Muscle layer of colon (tissue), 2 donors: ENCODE measurements around the gene RWDD1.
A peak's percentile ranks its signal among the peaks of the same experiment; 100 is the strongest.

Source experiments
- H3K27ac ChIP-seq: one replicate; pipeline ENCODE4 v1.7.0; 2013; ENCODE audit warnings: low read depth, mild to moderate bottlenecking, low read length, moderate library complexity
- H3K27me3 ChIP-seq, 2 donors: one replicate each; pipeline ENCODE4 v1.7.0; 2013; ENCODE audit warnings: low read length in 2 of 2, mild to moderate bottlenecking in 2 of 2; ENCODE audit not compliant: insufficient read depth in 2 of 2, control insufficient read depth in 1 of 2
- H3K36me3 ChIP-seq: one replicate; pipeline ENCODE4 v1.7.0; 2013; ENCODE audit warnings: mild to moderate bottlenecking, low read length; ENCODE audit not compliant: insufficient read depth
- H3K4me1 ChIP-seq: one replicate; pipeline ENCODE4 v1.7.0; 2013; ENCODE audit warnings: mild to moderate bottlenecking, low read length; ENCODE audit not compliant: insufficient read depth
- H3K4me3 ChIP-seq, 2 donors: one replicate each; pipeline ENCODE4 v1.7.0; 2013; ENCODE audit warnings: low read length in 2 of 2, low read depth in 1 of 2, mild to moderate bottlenecking in 1 of 2, moderate library complexity in 1 of 2
- H3K9ac ChIP-seq: one replicate; pipeline ENCODE4 v1.7.0; 2013; ENCODE audit warnings: low read length
- H3K9me3 ChIP-seq: one replicate; pipeline ENCODE4 v1.7.0; 2013; ENCODE audit warnings: mild to moderate bottlenecking, low read length
- donor health status: abdominal sarcoma.
- donor health status: Adenocarcinoma of cecum.

The RWDD1 gene, protein sequence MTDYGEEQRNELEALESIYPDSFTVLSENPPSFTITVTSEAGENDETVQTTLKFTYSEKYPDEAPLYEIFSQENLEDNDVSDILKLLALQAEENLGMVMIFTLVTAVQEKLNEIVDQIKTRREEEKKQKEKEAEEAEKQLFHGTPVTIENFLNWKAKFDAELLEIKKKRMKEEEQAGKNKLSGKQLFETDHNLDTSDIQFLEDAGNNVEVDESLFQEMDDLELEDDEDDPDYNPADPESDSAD

DNA sequence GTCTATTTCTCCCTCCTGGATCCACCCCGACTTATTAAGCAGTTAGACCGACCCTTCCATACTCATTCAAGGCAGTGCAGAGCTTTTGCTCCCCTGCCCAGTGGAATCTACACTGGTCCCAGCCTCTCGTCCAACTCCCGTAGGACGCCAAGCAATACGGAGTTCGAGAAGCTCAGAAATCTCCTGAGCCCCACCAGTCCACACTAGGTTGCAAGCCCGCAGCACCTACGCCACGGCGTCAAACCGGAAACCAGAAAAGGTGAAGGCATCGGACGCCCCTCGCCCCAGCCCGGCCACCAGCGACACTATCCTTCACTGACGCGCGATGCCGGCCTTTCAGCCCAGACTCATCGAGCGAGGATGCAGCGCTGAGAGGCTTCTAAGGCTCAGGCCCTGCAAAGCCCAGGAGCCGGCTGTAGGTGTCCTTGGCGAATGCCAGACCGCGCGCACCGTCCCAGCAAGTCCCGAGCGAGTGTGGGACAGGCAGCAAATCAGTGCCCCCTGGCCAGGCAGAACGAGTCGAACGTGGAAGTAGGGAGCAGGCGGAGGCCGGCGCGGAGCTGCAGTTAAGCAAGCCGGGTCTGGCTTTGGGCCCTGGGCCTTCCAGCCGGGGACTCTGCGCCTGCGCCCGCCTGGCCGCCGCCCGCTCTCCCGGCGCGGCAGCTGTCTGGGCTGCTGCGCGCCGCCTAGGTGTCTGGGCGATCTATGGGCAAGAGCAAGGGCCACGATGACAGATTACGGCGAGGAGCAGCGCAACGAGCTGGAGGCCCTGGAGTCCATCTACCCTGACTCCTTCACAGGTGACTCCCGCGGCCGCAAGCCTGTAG is at the start of gene RWDD1:
Gene RWDD1 (plus strand): TSS at position 649 of the 827 bp plus-strand sequence. CDS start 79 bp downstream, at position 728.
- Histone ChIP-seq H3K36me3 (no peaks in the 10 kb centered on the region), H3K4me1 (peaks cover 24% of the 10 kb centered on the region), H3K9me3 (no peaks in the 10 kb centered on the region), H3K27ac (peak within 1 kb of the TSS; percentile 80), H3K9ac (peak within 1 kb of the TSS; percentile 78), H3K4me3 (peak within 1 kb of the TSS; percentile 86 to 89), H3K27me3 (no peaks in the 10 kb centered on the region)

DNA sequence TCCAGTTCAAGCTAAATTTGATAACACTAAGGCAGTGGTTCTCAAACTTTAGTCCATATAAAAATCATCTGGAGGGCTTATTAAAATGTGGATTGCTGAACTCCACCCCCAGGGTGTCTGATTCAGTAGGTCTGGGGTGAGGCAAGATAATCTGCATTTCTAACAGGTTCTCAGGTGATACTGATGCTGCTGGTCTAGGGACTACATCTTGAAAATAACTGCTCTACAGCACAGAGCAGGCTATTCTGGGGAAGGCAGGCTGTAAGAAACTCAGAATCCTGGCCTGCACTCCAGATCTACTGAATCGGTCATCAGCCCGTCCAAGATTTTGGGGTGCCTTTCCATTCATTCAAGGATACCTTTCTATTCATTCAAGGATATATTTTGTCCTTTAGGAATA is 48.4 kb upstream of the RWDD1 start:
- H3K4me1 ChIP-seq, result no peaks in the 10 kb centered on the region
- no peaks in the 10 kb centered on the region for H3K27me3 ChIP-seq
- no peak overlapping the region for H3K27ac ChIP-seq
- H3K9ac ChIP-seq, result no peak overlapping the region
- no peaks in the 10 kb centered on the region for H3K36me3 ChIP-seq
- H3K9me3 ChIP-seq, result no peaks in the 10 kb centered on the region
- no peak overlapping the region for H3K4me3 ChIP-seq

DNA sequence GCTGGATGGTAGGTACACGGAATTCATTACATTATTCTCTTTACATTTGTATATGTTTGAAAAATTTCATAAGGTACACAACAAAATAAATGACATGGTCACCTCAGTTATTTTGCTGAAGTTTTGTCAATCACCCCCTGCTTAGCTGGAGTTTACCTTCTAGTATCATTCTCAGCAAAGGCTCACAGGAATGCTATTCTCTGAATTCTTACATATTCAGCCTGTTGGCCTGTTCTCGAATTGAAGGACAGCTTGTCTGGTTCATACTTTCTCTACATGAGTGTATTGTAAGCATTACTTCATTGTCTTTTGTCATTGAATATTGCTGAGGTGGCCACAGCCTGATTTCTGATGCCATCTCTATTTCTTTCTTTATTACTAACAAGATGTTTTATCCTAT is 47.1 kb upstream of the RWDD1 start:
- Histone ChIP-seq H3K9me3 (no peaks in the 10 kb centered on the region), H3K4me1 (no peaks in the 10 kb centered on the region), H3K36me3 (no peaks in the 10 kb centered on the region), H3K9ac (no peak overlapping the region), H3K4me3 (no peak overlapping the region), H3K27me3 (no peaks in the 10 kb centered on the region), H3K27ac (no peak overlapping the region)

DNA sequence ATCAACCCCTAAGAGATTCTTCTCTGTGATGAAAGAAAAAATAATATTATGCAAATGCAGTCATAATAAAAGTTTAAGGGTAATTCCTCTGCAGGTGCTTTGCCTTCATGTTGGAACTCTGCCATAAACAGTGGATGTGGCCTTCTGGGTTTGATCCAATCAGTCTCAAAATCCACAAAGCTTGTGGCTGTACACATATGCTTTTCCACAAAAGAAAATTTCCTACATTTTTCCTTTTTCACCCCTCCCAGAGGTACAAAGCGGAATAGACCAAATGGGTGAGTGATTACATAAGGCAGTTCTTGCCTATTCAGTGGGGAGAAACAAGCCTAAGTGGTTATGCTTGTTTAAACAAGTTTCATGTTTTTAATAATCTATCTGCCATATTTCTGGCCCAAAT is 43.2 kb upstream of the RWDD1 start:
- Histone ChIP-seq H3K4me3 (no peak overlapping the region), H3K27me3 (no peaks in the 10 kb centered on the region), H3K4me1 (no peaks in the 10 kb centered on the region), H3K9me3 (no peaks in the 10 kb centered on the region), H3K36me3 (no peaks in the 10 kb centered on the region), H3K27ac (no peak overlapping the region), H3K9ac (no peak overlapping the region)

DNA sequence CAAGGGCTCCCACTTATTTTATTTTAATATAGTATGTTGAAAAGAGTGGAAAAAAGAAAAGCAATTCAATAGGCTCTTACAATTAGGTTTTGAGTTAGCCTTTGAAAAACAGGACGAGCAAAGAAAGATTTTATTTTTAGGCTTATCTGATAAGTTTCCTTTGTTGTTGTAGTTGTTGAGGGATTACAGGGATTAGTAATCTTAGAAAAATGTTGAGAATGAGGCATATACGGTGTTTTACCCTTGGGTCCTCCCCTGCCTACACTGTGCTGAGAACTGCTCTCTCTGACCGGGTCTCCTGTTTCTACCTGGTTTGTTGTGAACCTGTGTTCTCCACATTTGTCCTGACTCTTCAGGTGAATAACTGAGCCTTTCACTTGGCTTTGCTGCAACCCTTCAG is 42.5 kb upstream of the RWDD1 start:
- Histone ChIP-seq H3K36me3 (no peaks in the 10 kb centered on the region), H3K27ac (no peak overlapping the region), H3K4me1 (no peaks in the 10 kb centered on the region), H3K9me3 (no peaks in the 10 kb centered on the region), H3K27me3 (no peaks in the 10 kb centered on the region), H3K4me3 (no peak overlapping the region), H3K9ac (no peak overlapping the region)

DNA sequence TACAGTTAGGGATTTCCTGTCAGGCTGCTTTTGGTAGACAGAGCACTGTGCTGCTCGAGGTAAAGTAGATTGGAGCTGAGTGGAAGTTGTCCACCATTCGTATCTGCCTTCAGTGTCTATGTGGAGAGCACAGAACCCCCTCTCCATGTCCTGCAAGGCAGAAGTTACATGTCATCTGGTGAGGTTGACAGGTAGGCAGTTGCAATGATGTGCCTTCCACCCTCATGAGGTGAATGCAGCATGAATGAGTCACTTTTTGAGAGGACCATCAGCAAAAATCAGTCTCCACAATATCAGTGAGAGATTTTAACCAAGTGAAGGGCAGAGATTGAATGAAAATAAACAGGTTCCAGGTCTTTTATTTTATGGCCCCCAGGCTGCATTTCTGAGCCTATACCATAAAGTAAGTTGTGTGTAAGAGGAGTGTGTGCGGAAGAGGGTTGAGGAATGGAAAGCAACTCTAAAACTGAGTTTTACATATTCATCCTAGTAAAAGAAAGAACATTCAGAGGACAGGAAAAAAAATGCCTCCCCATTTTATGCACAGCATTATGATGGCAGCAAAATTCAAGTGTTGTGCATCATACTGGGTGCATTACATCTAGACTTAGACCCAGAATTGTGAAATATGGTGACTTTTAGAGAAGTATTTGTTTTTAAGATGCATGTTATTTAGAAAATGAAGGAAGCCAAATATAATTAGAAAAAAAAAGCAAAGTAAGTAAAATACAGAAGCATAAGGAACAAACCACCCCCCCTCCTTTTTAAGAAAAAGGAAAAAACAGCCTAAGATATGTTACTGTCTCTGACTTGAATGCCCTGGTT is 41.6 kb upstream of the RWDD1 start:
- H3K36me3 ChIP-seq, result no peaks in the 10 kb centered on the region
- H3K4me1 ChIP-seq, result no peaks in the 10 kb centered on the region
- no peaks in the 10 kb centered on the region for H3K9me3 ChIP-seq
- no peak overlapping the region for H3K9ac ChIP-seq
- no peak overlapping the region for H3K27ac ChIP-seq
- H3K4me3 ChIP-seq, result no peak overlapping the region
- no peaks in the 10 kb centered on the region for H3K27me3 ChIP-seq

DNA sequence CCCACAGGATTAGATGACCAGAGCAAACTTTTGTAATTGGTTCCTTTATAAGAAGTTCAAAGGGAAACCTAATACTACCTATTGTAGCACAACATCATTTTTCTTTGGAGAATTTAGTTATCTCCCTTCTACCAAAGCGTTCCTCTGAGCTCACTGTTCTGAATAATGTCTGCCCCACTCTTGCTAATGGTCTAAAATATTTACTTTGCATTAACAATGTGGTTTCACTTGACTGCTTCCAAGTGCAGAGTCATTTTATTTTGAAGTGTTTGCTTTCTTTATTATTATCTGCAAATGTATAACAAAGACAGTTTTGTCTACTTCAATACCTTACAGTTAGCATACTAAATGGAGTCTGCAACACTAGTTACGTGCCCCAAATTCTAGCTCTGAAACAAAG is 40.9 kb upstream of the RWDD1 start:
- H3K27me3 ChIP-seq, result no peaks in the 10 kb centered on the region
- no peak overlapping the region for H3K27ac ChIP-seq

DNA sequence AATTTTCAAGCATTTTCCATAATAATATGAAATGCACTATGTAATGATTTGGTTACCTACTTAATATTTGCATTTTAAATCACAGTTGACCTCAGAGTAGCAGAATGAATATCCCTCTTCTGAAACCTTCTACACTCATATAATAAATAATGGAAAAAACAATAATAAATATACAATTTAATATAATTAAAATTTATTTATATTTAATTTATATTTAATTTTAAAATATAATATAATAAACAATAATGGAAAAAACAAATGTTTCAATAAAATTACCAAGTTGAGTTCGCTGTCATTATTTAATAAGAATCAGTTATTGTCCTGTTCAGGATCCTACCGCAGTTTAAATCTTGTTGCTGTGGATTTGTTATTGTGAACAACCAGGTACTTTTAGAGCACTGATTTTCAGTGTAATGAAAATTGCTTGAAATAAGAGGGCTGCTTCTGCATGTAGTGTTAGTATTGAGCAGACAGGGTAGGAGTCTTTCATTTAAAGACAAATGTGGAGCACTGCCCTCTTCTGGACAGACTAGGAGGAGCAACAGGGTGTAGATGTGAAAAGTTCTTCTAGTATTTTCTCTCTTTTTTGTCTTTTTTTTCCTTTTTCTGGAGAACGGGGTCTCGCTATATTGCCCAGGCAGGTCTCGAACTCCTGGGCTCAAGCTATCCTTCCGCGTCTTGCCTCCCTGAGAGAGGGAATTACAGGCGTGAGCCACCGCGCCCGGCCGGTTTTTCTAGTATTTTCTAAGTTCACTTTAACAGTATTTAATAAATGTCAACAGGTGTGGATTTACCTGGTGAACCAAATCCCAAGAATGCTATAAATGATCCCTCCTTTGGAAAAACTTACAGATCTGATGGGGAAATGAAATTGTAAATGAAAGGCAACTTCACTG is 39.4 kb upstream of the RWDD1 start:
- H3K4me1 ChIP-seq, result no peaks in the 10 kb centered on the region
- H3K4me3 ChIP-seq, result no peak overlapping the region
- no peak overlapping the region for H3K9ac ChIP-seq
- H3K9me3 ChIP-seq, result no peaks in the 10 kb centered on the region
- no peaks in the 10 kb centered on the region for H3K27me3 ChIP-seq
- no peak overlapping the region for H3K27ac ChIP-seq
- no peaks in the 10 kb centered on the region for H3K36me3 ChIP-seq

More for the DNA sequence above, 40.9 kb upstream of the RWDD1 start:
- H3K36me3 ChIP-seq, result no peaks in the 10 kb centered on the region
- H3K9me3 ChIP-seq, result no peaks in the 10 kb centered on the region
- no peak overlapping the region for H3K9ac ChIP-seq
- no peak overlapping the region for H3K4me3 ChIP-seq
- no peaks in the 10 kb centered on the region for H3K4me1 ChIP-seq

DNA sequence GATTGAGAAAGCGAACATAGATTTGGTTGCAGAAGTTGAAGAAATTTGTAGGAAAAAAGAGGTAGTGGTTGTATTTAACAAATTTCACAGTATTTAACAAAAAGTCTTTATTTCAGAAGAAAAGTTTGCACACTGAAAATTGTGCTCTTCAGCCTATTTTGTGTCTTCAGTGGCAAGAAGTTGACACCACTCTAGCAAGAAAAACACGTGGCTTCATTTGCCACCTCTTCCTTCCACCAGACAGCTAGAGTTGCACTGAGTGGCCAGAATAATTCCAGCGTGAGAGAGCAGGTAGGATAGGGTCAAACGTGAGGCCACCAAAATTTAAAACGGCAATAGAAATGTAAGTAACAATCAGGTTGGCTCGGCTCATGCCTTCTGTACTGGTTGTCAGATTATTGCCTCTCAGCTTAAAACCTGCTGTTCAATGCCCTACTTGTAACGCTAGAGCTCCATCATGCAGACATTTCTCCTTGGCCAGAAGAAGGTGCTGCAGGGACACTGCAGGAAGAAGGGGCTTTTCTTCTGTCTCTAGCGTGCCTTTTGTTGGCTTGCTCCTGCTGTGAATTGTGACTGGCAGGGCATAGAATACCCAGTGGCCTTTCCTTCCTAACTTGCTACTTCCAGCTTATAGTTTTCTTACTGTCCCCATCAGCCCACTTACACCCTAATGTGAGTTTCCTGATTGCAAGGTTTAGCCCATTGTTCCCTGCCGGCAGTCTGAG is 37.9 kb upstream of the RWDD1 start:
- no peaks in the 10 kb centered on the region for H3K27me3 ChIP-seq
- no peaks in the 10 kb centered on the region for H3K36me3 ChIP-seq
- H3K4me1 ChIP-seq, result no peaks in the 10 kb centered on the region
- no peak overlapping the region for H3K4me3 ChIP-seq
- no peaks in the 10 kb centered on the region for H3K9me3 ChIP-seq
- no peak overlapping the region for H3K27ac ChIP-seq
- no peak overlapping the region for H3K9ac ChIP-seq

DNA sequence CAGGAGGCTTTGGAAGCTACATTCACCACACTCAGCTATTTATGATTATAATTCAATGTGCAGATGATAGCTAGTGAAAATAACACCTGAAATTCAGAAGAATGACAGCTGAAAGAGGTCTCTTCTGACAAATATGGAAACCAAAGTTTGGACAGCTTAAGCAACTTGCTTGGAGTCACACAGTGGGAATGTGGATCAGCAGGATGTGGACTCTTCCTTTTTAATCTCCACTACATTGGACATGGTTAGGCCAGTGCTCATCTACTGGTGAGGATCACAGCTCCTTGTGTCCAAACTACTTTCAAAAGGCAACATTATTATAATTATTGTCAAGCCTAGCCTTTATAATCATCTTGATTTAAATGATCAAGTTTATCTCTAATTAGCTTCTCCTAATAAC is 36.2 kb upstream of the RWDD1 start:
- H3K27ac ChIP-seq, result no peak overlapping the region
- H3K9ac ChIP-seq, result no peak overlapping the region
- no peak overlapping the region for H3K4me3 ChIP-seq
- no peaks in the 10 kb centered on the region for H3K9me3 ChIP-seq
- no peaks in the 10 kb centered on the region for H3K27me3 ChIP-seq
- H3K4me1 ChIP-seq, result no peaks in the 10 kb centered on the region
- no peaks in the 10 kb centered on the region for H3K36me3 ChIP-seq
